ENCODE data around the gene LAD1.

LAD1 gene

GRCh38 chr1:201394591-201394990, 4.5 kb downstream of the LAD1 start:
- Histone ChIP-seq H3K9ac (ENCODE audit: low read depth, low read length, poor library complexity, severe bottlenecking) (no peak overlapping the region), H3K36me3 (ENCODE audit: insufficient read depth, low read length) (no peaks in the 10 kb centered on the region), H2AFZ (ENCODE audit: low read length) (no peak overlapping the region), H3K4me3 (ENCODE audit: low read length, poor library complexity, severe bottlenecking) (no peak overlapping the region), H3K4me1 (ENCODE audit: insufficient read depth, low read length, poor library complexity, severe bottlenecking) (no peaks in the 10 kb centered on the region), H3K27me3 (ENCODE audit: insufficient read depth, low read length, poor library complexity, severe bottlenecking) (no peaks in the 10 kb centered on the region), H3K4me2 (ENCODE audit: low read depth, low read length, poor library complexity, severe bottlenecking) (no peak overlapping the region), H4K20me1 (ENCODE audit: insufficient read depth, low read length, poor library complexity, severe bottlenecking) (no peaks in the 10 kb centered on the region), H3K9me2 (replicated peaks; ENCODE audit: low read depth, low read length) (no peaks in the 10 kb centered on the region), H3F3A (ENCODE audit: low read depth) (no peaks in the 10 kb centered on the region), H3K9me3 (ENCODE audit: insufficient read depth, low read depth, low read length) (no peaks in the 10 kb centered on the region), H3K79me2 (ENCODE audit: insufficient read depth, low read length) (no peaks in the 10 kb centered on the region)
- TF ChIP-seq, protein P1, sequence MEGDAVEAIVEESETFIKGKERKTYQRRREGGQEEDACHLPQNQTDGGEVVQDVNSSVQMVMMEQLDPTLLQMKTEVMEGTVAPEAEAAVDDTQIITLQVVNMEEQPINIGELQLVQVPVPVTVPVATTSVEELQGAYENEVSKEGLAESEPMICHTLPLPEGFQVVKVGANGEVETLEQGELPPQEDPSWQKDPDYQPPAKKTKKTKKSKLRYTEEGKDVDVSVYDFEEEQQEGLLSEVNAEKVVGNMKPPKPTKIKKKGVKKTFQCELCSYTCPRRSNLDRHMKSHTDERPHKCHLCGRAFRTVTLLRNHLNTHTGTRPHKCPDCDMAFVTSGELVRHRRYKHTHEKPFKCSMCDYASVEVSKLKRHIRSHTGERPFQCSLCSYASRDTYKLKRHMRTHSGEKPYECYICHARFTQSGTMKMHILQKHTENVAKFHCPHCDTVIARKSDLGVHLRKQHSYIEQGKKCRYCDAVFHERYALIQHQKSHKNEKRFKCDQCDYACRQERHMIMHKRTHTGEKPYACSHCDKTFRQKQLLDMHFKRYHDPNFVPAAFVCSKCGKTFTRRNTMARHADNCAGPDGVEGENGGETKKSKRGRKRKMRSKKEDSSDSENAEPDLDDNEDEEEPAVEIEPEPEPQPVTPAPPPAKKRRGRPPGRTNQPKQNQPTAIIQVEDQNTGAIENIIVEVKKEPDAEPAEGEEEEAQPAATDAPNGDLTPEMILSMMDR (conservative IDR thresholded peaks at IDR 0.05; ENCODE audit: low read length): no peak
- TF ChIP-seq EZH2phosphoT487 (IDR thresholded peaks at IDR 0.05; ENCODE audit: borderline replicate concordance): no peak

GRCh38 chr1:201393076-201393475, 6.0 kb downstream of the LAD1 start:
- TF ChIP-seq, protein P1 (conservative IDR thresholded peaks at IDR 0.05; ENCODE audit: low read length): no peak
- TF ChIP-seq EZH2phosphoT487 (IDR thresholded peaks at IDR 0.05; ENCODE audit: borderline replicate concordance): no peak
- Histone ChIP-seq H2AFZ (ENCODE audit: low read length) (no peak overlapping the region), H3K4me2 (ENCODE audit: low read depth, low read length, poor library complexity, severe bottlenecking) (no peak overlapping the region), H3K9me2 (replicated peaks; ENCODE audit: low read depth, low read length) (no peaks in the 10 kb centered on the region), H3K9ac (ENCODE audit: low read depth, low read length, poor library complexity, severe bottlenecking) (no peak overlapping the region), H3F3A (ENCODE audit: low read depth) (no peaks in the 10 kb centered on the region), H3K27me3 (ENCODE audit: insufficient read depth, low read length, poor library complexity, severe bottlenecking) (no peaks in the 10 kb centered on the region), H3K79me2 (ENCODE audit: insufficient read depth, low read length) (no peaks in the 10 kb centered on the region), H3K4me1 (ENCODE audit: insufficient read depth, low read length, poor library complexity, severe bottlenecking) (no peaks in the 10 kb centered on the region), H3K36me3 (ENCODE audit: insufficient read depth, low read length) (no peaks in the 10 kb centered on the region), H3K9me3 (ENCODE audit: insufficient read depth, low read depth, low read length) (no peaks in the 10 kb centered on the region), H3K4me3 (ENCODE audit: low read length, poor library complexity, severe bottlenecking) (no peak overlapping the region), H4K20me1 (ENCODE audit: insufficient read depth, low read length, poor library complexity, severe bottlenecking) (no peaks in the 10 kb centered on the region)

DNA sequence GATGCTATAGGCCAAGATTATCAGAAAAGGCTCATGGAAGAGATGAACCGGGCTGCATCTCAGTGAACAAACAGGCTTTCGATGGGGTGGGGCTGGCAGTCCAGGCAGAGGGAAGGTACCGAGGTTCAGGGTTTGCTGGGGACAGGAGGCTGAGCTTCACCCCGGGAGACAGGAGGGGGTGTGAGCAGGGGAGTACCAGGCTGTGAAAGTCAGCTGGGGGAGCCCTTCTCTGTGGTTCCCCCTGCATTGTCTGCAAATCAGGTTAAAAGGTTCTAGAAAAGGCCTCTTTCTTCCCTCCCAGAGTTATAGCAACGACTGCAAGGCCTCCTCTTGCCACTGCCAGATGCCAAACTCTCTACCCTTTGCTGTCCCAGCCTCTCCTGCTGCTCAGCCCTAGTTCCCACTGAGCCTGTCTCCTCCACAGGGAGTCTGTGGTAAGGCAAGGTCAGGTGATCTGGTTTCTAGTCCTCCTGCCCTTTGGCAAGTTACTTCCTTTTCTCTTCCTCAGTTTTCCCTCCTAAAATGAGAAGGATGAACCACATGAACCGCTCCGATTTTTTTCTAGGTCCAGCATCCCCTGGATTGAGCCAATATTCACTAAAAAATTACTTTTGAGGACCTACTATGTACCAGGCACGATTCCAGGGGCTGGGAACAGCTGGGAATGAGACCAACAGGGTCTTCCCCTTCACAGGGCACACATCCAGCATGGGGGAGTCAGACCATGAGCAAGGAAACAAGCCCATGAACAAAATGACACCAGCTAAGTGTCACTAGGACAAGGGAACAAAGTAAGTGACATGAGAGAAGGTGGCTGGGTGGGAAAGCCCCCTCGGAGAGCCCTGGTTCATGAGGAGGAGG, 7.2 kb downstream of the LAD1 start:
- Histone ChIP-seq H3K9me2 (replicated peaks; ENCODE audit: low read depth, low read length) (no peaks in the 10 kb centered on the region), H3K79me2 (ENCODE audit: insufficient read depth, low read length) (no peaks in the 10 kb centered on the region), H4K20me1 (ENCODE audit: insufficient read depth, low read length, poor library complexity, severe bottlenecking) (no peaks in the 10 kb centered on the region), H3F3A (ENCODE audit: low read depth) (no peaks in the 10 kb centered on the region), H3K9ac (ENCODE audit: low read depth, low read length, poor library complexity, severe bottlenecking) (no peak overlapping the region), H3K27me3 (ENCODE audit: insufficient read depth, low read length, poor library complexity, severe bottlenecking) (no peaks in the 10 kb centered on the region), H3K9me3 (ENCODE audit: insufficient read depth, low read depth, low read length) (no peaks in the 10 kb centered on the region), H3K4me2 (ENCODE audit: low read depth, low read length, poor library complexity, severe bottlenecking) (no peak overlapping the region), H3K4me3 (ENCODE audit: low read length, poor library complexity, severe bottlenecking) (no peak overlapping the region), H3K4me1 (ENCODE audit: insufficient read depth, low read length, poor library complexity, severe bottlenecking) (no peaks in the 10 kb centered on the region), H2AFZ (ENCODE audit: low read length) (no peak overlapping the region), H3K36me3 (ENCODE audit: insufficient read depth, low read length) (no peaks in the 10 kb centered on the region)
- TF ChIP-seq EZH2phosphoT487 (IDR thresholded peaks at IDR 0.05; ENCODE audit: borderline replicate concordance): no peak
- TF ChIP-seq, protein P1 (conservative IDR thresholded peaks at IDR 0.05; ENCODE audit: low read length): no peak
